Memory B cell (primary cell): ENCODE data around the gene FAM78A.

ENCODE experiments used
- ATAC-seq: fragments of 150-1000 bp; cut with Tn5 transposase; 2 replicates; pipeline ENCODE4 v1.10.0; 2021; ENCODE audit warnings: low read depth, mild to moderate bottlenecking, moderate library complexity
- DNase-seq, 2 donors: peaks; one replicate each; pipeline ENCODE4 v3.0.0; 2022; ENCODE audit warnings: low spot score in 2 of 2
- H3K27ac Mint-ChIP-seq: one replicate; pipeline ENCODE4 v1.8.0; 2022; ENCODE audit warnings: mild to moderate bottlenecking, moderate library complexity, mixed read lengths
- H3K27me3 Mint-ChIP-seq: one replicate; pipeline ENCODE4 v1.8.0; 2022; ENCODE audit warnings: mixed read lengths
- H3K36me3 Mint-ChIP-seq: one replicate; pipeline ENCODE4 v1.8.0; 2022; ENCODE audit warnings: mild to moderate bottlenecking, mixed read lengths
- H3K4me1 Mint-ChIP-seq: one replicate; pipeline ENCODE4 v1.8.0; 2022; ENCODE audit warnings: mixed read lengths
- H3K4me3 Mint-ChIP-seq: one replicate; pipeline ENCODE4 v1.8.0; 2022; ENCODE audit warnings: mild to moderate bottlenecking, moderate library complexity, mixed read lengths
- H3K9me3 Mint-ChIP-seq: one replicate; pipeline ENCODE4 v1.8.0; 2022; ENCODE audit warnings: mixed read lengths

The FAM78A gene

DNA sequence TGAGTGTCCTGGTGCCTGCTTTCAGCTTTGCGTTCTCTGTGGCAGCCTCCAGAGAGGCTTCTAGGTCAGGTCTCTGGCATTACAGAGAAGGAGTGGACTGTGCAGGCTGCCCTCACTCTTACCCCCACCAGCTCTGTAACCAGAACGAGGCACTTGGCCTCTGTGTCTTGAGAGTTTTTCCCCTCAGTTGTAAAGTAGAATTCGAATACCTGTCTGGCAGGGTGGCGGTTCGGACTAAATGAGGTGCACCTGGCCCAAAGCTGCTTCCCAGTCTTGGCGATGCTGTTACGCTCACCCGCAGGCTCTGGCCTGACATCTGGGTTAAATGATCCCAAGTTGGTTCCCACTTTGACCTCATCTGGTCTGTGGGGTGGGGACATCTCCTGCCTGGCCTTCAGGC lies 40.1 kb downstream of the FAM78A start:
- H3K27ac Mint-ChIP-seq, result no peak overlapping the region
- DNase-seq (no peak), ATAC-seq (no peak)
- peaks cover 11% of the 10 kb centered on the region for H3K4me1 Mint-ChIP-seq
- H3K27me3 Mint-ChIP-seq, result no peaks in the 10 kb centered on the region
- peaks cover 10% of the 10 kb centered on the region for H3K36me3 Mint-ChIP-seq
- H3K9me3 Mint-ChIP-seq, result no peaks in the 10 kb centered on the region
- no peak overlapping the region for H3K4me3 Mint-ChIP-seq

DNA sequence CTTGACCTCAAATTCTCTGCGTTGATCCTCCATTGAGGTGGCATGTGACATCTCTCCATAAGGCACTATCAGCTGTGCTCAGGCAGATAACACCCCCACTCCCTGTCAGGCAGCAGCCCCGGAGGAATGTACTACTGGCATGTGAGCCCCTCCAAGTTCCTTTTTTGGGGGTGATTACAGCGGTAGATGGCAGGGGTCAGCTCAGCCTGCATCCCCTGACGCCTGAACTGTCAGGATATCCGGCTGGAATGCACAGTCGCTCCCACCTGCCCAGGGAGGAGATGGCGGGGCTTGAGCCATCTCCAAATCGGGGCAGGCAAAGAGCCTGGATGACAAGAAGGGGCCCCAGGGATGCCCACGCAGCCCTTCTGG lies 40.8 kb downstream of the FAM78A start:
- H3K4me1 Mint-ChIP-seq, result peaks cover 11% of the 10 kb centered on the region
- H3K27ac Mint-ChIP-seq, result no peak overlapping the region
- DNase-seq, result no peak
- no peaks in the 10 kb centered on the region for H3K9me3 Mint-ChIP-seq
- no peaks in the 10 kb centered on the region for H3K27me3 Mint-ChIP-seq
- no peak overlapping the region for H3K4me3 Mint-ChIP-seq
- ATAC-seq, result no peak
- peaks cover 10% of the 10 kb centered on the region for H3K36me3 Mint-ChIP-seq

GRCh38 chr9:131234799-131235479 lies 41.4 kb downstream of the FAM78A start:
- peaks cover 15% of the 10 kb centered on the region for H3K36me3 Mint-ChIP-seq
- H3K4me3 Mint-ChIP-seq, result no peak overlapping the region
- ATAC-seq, result no peak
- DNase-seq, result no peak
- H3K27ac Mint-ChIP-seq, result no peak overlapping the region
- peaks cover 11% of the 10 kb centered on the region for H3K4me1 Mint-ChIP-seq
- no peaks in the 10 kb centered on the region for H3K27me3 Mint-ChIP-seq
- H3K9me3 Mint-ChIP-seq, result no peaks in the 10 kb centered on the region

- DNase-seq (no peak), ATAC-seq (no peak)
- Mint-ChIP-seq H3K4me3 (no peak overlapping the region), H3K9me3 (no peaks in the 10 kb centered on the region), H3K4me1 (peaks cover 7% of the 10 kb centered on the region), H3K27ac (no peak overlapping the region), H3K27me3 (no peaks in the 10 kb centered on the region), H3K36me3 (peaks cover 17% of the 10 kb centered on the region)
Observed at GRCh38 chr9:131233995-131234394, 42.3 kb downstream of the FAM78A start.

GRCh38 chr9:131233556-131233955 lies 42.8 kb downstream of the FAM78A start:
- Mint-ChIP-seq H3K36me3 (peaks cover 17% of the 10 kb centered on the region), H3K4me1 (peaks cover 8% of the 10 kb centered on the region)

GRCh38 chr9:131228988-131229387 lies 47.3 kb downstream of the FAM78A start:
- DNase-seq (no peak), ATAC-seq (no peak)
- Mint-ChIP-seq H3K9me3 (no peaks in the 10 kb centered on the region), H3K27ac (no peak overlapping the region), H3K4me3 (no peak overlapping the region), H3K4me1 (peaks cover 5% of the 10 kb centered on the region), H3K27me3 (no peaks in the 10 kb centered on the region), H3K36me3 (peaks cover 18% of the 10 kb centered on the region)

More at GRCh38 chr9:131233556-131233955, 42.8 kb downstream of the FAM78A start:
- Mint-ChIP-seq H3K9me3 (no peaks in the 10 kb centered on the region), H3K4me3 (no peak overlapping the region), H3K27me3 (no peaks in the 10 kb centered on the region), H3K27ac (no peak overlapping the region)
- DNase-seq (no peak), ATAC-seq (no peak)

GRCh38 chr9:131227959-131228460 lies 48.3 kb downstream of the FAM78A start:
- no peaks in the 10 kb centered on the region for H3K9me3 Mint-ChIP-seq
- peaks cover 14% of the 10 kb centered on the region for H3K36me3 Mint-ChIP-seq
- peak overlapping the region; percentile 30 for H3K4me3 Mint-ChIP-seq
- peaks cover 5% of the 10 kb centered on the region for H3K4me1 Mint-ChIP-seq
- ATAC-seq (no peak), DNase-seq (no peak)
- H3K27me3 Mint-ChIP-seq, result no peaks in the 10 kb centered on the region
- H3K27ac Mint-ChIP-seq, result no peak overlapping the region

GRCh38 chr9:131227112-131227958 lies 49.0 kb downstream of the FAM78A start:
- no peaks in the 10 kb centered on the region for H3K27me3 Mint-ChIP-seq
- H3K4me1 Mint-ChIP-seq, result peaks cover 5% of the 10 kb centered on the region
- DNase-seq (no peak), ATAC-seq (no peak)
- no peak overlapping the region for H3K27ac Mint-ChIP-seq
- H3K4me3 Mint-ChIP-seq, result no peak overlapping the region
- no peaks in the 10 kb centered on the region for H3K9me3 Mint-ChIP-seq
- peaks cover 14% of the 10 kb centered on the region for H3K36me3 Mint-ChIP-seq

DNA sequence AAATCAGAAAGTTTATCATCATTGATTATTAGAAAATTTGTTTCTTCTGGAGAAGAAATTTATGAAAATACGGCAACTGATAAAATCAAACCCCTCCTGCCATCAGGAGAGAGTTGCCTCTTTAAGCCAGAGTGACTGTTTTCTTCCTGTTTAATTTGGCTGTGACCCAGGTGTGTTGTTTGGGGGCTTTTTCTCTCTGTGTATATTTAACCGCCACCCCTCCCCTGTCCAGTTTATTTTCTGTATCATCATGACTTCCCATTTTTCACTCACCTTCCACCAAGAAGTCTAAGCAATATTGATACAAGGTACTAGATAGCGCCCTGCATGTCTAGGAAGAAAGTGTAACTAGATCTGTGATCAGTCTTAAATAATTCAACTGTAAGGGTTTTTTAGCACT lies 50.1 kb downstream of the FAM78A start:
- Mint-ChIP-seq H3K27ac (no peak overlapping the region), H3K27me3 (no peaks in the 10 kb centered on the region), H3K36me3 (peaks cover 12% of the 10 kb centered on the region), H3K4me1 (peaks cover 5% of the 10 kb centered on the region), H3K4me3 (no peak overlapping the region), H3K9me3 (no peaks in the 10 kb centered on the region)
- ATAC-seq (no peak), DNase-seq (no peak)

DNA sequence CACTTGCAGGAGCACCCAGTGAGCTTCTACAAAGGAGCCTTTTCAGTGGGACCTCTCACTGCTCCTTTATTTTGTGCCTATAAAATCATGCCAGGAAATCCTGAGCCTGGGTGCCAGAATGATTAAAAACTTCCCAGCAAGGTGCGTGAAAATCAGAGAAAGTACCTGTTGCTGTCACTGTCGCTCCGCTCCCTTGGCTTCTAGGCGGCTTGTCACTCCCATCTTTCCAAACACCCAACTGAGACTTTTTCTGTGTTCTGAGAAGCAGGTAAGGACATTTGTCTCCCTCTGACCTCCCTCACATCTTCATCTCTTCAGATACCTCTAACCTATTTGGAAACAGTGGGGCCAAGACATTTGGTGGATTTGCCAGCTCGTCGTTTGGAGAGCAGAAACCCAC lies 53.9 kb downstream of the FAM78A start:
- no peak for ATAC-seq
- Mint-ChIP-seq H3K4me1 (peaks cover 2% of the 10 kb centered on the region), H3K27ac (no peak overlapping the region), H3K4me3 (no peak overlapping the region), H3K27me3 (no peaks in the 10 kb centered on the region), H3K9me3 (no peaks in the 10 kb centered on the region), H3K36me3 (peaks cover 10% of the 10 kb centered on the region)
- DNase-seq, result no peak

- H3K4me1 Mint-ChIP-seq, result no peaks in the 10 kb centered on the region
- DNase-seq (no peak), ATAC-seq (no peak)
- peaks cover 8% of the 10 kb centered on the region for H3K36me3 Mint-ChIP-seq
- no peaks in the 10 kb centered on the region for H3K9me3 Mint-ChIP-seq
- no peak overlapping the region for H3K4me3 Mint-ChIP-seq
- H3K27ac Mint-ChIP-seq, result no peak overlapping the region
- H3K27me3 Mint-ChIP-seq, result no peaks in the 10 kb centered on the region
Observed at GRCh38 chr9:131220485-131220884, 55.8 kb downstream of the FAM78A start.

- H3K4me1 Mint-ChIP-seq, result no peaks in the 10 kb centered on the region
- H3K9me3 Mint-ChIP-seq, result no peaks in the 10 kb centered on the region
- H3K36me3 Mint-ChIP-seq, result peaks cover 15% of the 10 kb centered on the region
- H3K4me3 Mint-ChIP-seq, result no peak overlapping the region
- no peak for DNase-seq
- no peak for ATAC-seq
- no peak overlapping the region for H3K27ac Mint-ChIP-seq
- H3K27me3 Mint-ChIP-seq, result no peaks in the 10 kb centered on the region
Observed at GRCh38 chr9:131218370-131218769, 57.9 kb downstream of the FAM78A start.

DNA sequence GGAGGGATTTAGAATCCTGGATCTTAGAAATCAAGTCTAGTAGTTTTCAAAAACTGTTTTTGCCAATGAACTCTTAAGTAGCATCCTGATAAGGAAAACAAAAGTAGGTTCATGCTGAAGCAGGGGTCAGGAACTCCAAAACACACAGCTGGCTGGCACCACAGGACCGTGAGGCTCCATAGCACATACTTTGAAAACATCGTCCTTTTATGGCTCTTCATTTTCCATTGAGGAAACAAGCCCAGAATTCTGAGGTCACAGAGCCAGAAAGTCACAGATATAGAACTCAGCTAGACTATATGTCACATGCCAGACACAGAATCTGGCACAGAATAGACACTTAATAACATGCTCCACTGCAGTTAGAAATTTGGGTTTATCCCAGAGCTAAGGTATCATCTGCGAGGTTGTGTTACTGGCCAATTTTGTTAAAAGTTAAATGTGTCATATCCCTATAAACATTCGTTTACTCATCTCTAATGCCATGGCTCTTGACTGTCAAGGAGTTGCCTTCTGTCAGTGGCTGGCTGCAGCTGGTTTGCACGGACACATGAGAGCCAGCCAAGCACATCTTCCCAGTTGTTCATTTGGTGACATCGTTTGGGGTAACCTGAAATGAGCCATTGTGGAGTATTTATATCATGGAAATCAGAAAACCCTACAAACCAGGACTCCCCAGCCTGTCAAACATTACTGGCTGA lies 58.8 kb downstream of the FAM78A start:
- Mint-ChIP-seq H3K4me1 (no peaks in the 10 kb centered on the region), H3K27ac (no peak overlapping the region), H3K36me3 (peaks cover 16% of the 10 kb centered on the region), H3K9me3 (peaks cover under 1% of the 10 kb centered on the region), H3K4me3 (no peak overlapping the region), H3K27me3 (no peaks in the 10 kb centered on the region)
- no peak for DNase-seq
- ATAC-seq, result no peak

DNA sequence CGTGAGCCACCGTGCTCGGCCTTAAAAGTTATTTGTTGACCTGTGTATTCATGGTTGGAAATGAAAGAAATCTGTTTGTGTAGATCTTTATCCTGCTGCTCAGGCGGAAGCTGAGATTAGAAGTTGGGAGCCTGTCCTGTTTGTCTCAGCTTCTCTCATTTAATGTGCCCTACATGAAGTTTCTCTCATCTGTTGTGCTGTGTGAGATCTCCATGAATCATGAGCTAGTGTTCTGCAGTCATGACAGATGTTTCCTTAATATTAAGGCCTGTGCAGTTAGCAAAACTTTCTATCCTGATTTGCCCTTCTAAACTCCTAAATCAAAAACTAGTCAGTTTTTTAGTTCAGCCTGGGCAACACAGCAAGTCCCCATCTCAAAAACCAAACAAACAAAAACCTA lies 59.5 kb downstream of the FAM78A start:
- H3K36me3 Mint-ChIP-seq, result peaks cover 22% of the 10 kb centered on the region
- H3K27ac Mint-ChIP-seq, result no peak overlapping the region
- no peaks in the 10 kb centered on the region for H3K4me1 Mint-ChIP-seq
- H3K4me3 Mint-ChIP-seq, result no peak overlapping the region
- H3K9me3 Mint-ChIP-seq, result peaks cover 4% of the 10 kb centered on the region
- ATAC-seq (no peak), DNase-seq (no peak)
- no peaks in the 10 kb centered on the region for H3K27me3 Mint-ChIP-seq
